H9 (cell line): ENCODE results near the gene LRRC30. TPM values are rescaled to one million over a fixed set of nuclear protein-coding genes. Genes with fewer than 3 reads are reported as not detected.

Experiments
- DNase-seq: peaks from one replicate; pipeline ENCODE4 v3.0.0-alpha.2; 2017
- H2AFZ ChIP-seq: one replicate; pipeline ENCODE4 v1.6.1; 2013; ENCODE audit warnings: mild to moderate bottlenecking, low read length, control low read depth, moderate library complexity
- H2AK5ac ChIP-seq: 2 replicates; pipeline ENCODE4 v1.6.1; 2013; ENCODE audit warnings: low read length, control low read depth, mixed read lengths; ENCODE audit not compliant: insufficient read length
- H2BK120ac ChIP-seq: one replicate; pipeline ENCODE4 v1.6.1; 2013; ENCODE audit warnings: low read depth, mild to moderate bottlenecking, low read length, control low read depth, inconsistent platforms; ENCODE audit not compliant: poor library complexity, severe bottlenecking
- H2BK12ac ChIP-seq: 2 replicates; pipeline ENCODE4 v1.6.1; 2013; ENCODE audit warnings: low read length, control low read depth, mixed read lengths, low read depth; ENCODE audit not compliant: insufficient read length
- H2BK15ac ChIP-seq: 2 replicates; pipeline ENCODE4 v1.6.1; 2013; ENCODE audit warnings: low read depth, low read length, control low read depth
- H2BK20ac ChIP-seq: one replicate; pipeline ENCODE4 v1.6.1; 2013; ENCODE audit warnings: low read depth, mild to moderate bottlenecking, low read length, control low read depth, inconsistent platforms; ENCODE audit not compliant: poor library complexity, severe bottlenecking
- H2BK5ac ChIP-seq: 2 replicates; pipeline ENCODE4 v1.6.1; 2013; ENCODE audit warnings: low read length, control low read depth, mixed read lengths; ENCODE audit not compliant: insufficient read length
- H3K14ac ChIP-seq: 2 replicates; pipeline ENCODE4 v1.6.1; 2013; ENCODE audit warnings: low read length, control low read depth; ENCODE audit not compliant: insufficient read depth
- H3K18ac ChIP-seq: 2 replicates; pipeline ENCODE4 v1.6.1; 2013; ENCODE audit warnings: low read depth, mild to moderate bottlenecking, mixed read lengths, low read length, control low read depth; ENCODE audit not compliant: insufficient read length
- H3K23ac ChIP-seq: 2 replicates; pipeline ENCODE4 v1.6.1; 2013; ENCODE audit warnings: low read length, control low read depth, mixed read lengths, low read depth; ENCODE audit not compliant: insufficient read length
- H3K23me2 ChIP-seq: 2 replicates; pipeline ENCODE4 v1.6.1; 2013; ENCODE audit warnings: low read depth, mild to moderate bottlenecking, mixed read lengths, low read length, control low read depth; ENCODE audit not compliant: insufficient read length, poor library complexity, severe bottlenecking
- H3K27ac ChIP-seq: 2 replicates; pipeline ENCODE4 v1.5.1; 2013; ENCODE audit warnings: low read length, control low read depth, mixed read lengths, low read depth; ENCODE audit not compliant: insufficient read length
- H3K27me3 ChIP-seq: 2 replicates; pipeline ENCODE4 v1.6.1; 2013; ENCODE audit warnings: low read length, control low read depth, inconsistent platforms; ENCODE audit not compliant: insufficient read depth
- H3K4ac ChIP-seq: 2 replicates; pipeline ENCODE4 v1.6.1; 2013; ENCODE audit warnings: low read depth, mild to moderate bottlenecking, control low read depth, inconsistent platforms, low read length, moderate library complexity
- H3K4me1 ChIP-seq: 2 replicates; pipeline ENCODE4 v1.6.1; 2013; ENCODE audit warnings: low read length, control low read depth, inconsistent platforms; ENCODE audit not compliant: insufficient read depth
- H3K4me2 ChIP-seq: 2 replicates; pipeline ENCODE4 v1.6.1; 2013; ENCODE audit warnings: low read length, control low read depth, mixed read lengths; ENCODE audit not compliant: insufficient read length, insufficient read depth
- H3K56ac ChIP-seq: 2 replicates; pipeline ENCODE4 v1.6.1; 2013; ENCODE audit warnings: low read depth, mild to moderate bottlenecking, mixed read lengths, low read length, control low read depth; ENCODE audit not compliant: insufficient read length
- H3K79me1 ChIP-seq: 2 replicates; pipeline ENCODE4 v1.6.1; 2013; ENCODE audit warnings: low read depth, mild to moderate bottlenecking, moderate library complexity, low read length, control low read depth, inconsistent platforms; ENCODE audit not compliant: insufficient read depth, poor library complexity, severe bottlenecking
- H3K79me2 ChIP-seq: 2 replicates; pipeline ENCODE4 v1.6.1; 2013; ENCODE audit warnings: low read length, control low read depth, inconsistent platforms; ENCODE audit not compliant: insufficient read depth
- H3K9ac ChIP-seq: 2 replicates; pipeline ENCODE4 v1.6.1; 2013; ENCODE audit warnings: low read length, control low read depth, mixed read lengths; ENCODE audit not compliant: insufficient read length; ENCODE audit errors: extremely low read depth
- H3K9me3 ChIP-seq: one replicate; pipeline ENCODE4 v1.6.1; 2013; ENCODE audit warnings: low read depth, low read length, inconsistent platforms; ENCODE audit not compliant: control insufficient read depth
- H3T11ph ChIP-seq: one replicate; pipeline ENCODE4 v1.6.1; 2013; ENCODE audit warnings: mild to moderate bottlenecking, low read length, control low read depth, inconsistent platforms
- H4K20me1 ChIP-seq: one replicate; pipeline ENCODE4 v1.6.1; 2013; ENCODE audit not compliant: control insufficient read depth, insufficient read length, insufficient read depth
- H4K5ac ChIP-seq: 2 replicates; pipeline ENCODE4 v1.6.1; 2013; ENCODE audit warnings: low read depth, mild to moderate bottlenecking, mixed read lengths, low read length, control low read depth; ENCODE audit not compliant: insufficient read length
- H4K8ac ChIP-seq: replicated peaks from 2 replicates; pipeline ENCODE4 v1.6.1; 2013; ENCODE audit warnings: low read length, control low read depth, mixed read lengths, low read depth; ENCODE audit not compliant: insufficient read length
- H4K91ac ChIP-seq: 2 replicates; pipeline ENCODE4 v1.6.1; 2013; ENCODE audit warnings: low read depth, mild to moderate bottlenecking, moderate library complexity, mixed read lengths, low read length, control low read depth; ENCODE audit not compliant: insufficient read length
- H3K27ac Mint-ChIP-seq, 3 experiments: 2 replicates in 2 of 3; 3 replicates in 1 of 3; pipeline ENCODE4 v1.8.0; 2020 to 2021; ENCODE audit warnings: mixed read lengths in 3 of 3, mild to moderate bottlenecking in 1 of 3, moderate library complexity in 1 of 3
- H3K27me3 Mint-ChIP-seq: 2 replicates; pipeline ENCODE4 v1.8.0; 2021; ENCODE audit warnings: low read depth, mild to moderate bottlenecking, moderate library complexity, mixed read lengths
- H3K36me3 Mint-ChIP-seq, 3 experiments: 2 replicates in 2 of 3; 3 replicates in 1 of 3; pipeline ENCODE4 v1.8.0; 2020 to 2021; ENCODE audit warnings: low read depth in 3 of 3, mixed read lengths in 3 of 3; ENCODE audit not compliant: insufficient read depth in 1 of 3
- H3K4me1 Mint-ChIP-seq, 2 experiments: 2 replicates each; pipeline ENCODE4 v1.8.0; 2020; ENCODE audit warnings: mixed read lengths in 2 of 2
- H3K4me3 Mint-ChIP-seq, 2 experiments: 2 replicates in 1 of 2; 3 replicates in 1 of 2; pipeline ENCODE4 v1.8.0; 2020 to 2021; ENCODE audit warnings: mild to moderate bottlenecking in 2 of 2, mixed read lengths in 2 of 2, moderate library complexity in 1 of 2
- H3K9me3 Mint-ChIP-seq, 2 experiments: 2 replicates in 1 of 2; 3 replicates in 1 of 2; pipeline ENCODE4 v1.8.0; 2020; ENCODE audit warnings: mild to moderate bottlenecking in 2 of 2, mixed read lengths in 2 of 2, moderate library complexity in 1 of 2
- WGBS: extraction: QIAGEN DNeasy Blood & Tissue Kit; methylation state at CpG from one replicate; pipeline ENCODE4 v1.1.7; 2013; ENCODE audit warnings: missing lambda C conversion rate, low lambda C conversion rate, mixed read lengths; ENCODE audit not compliant: insufficient read length; ENCODE audit errors: extremely low coverage; 5-methylcytosine and 5-hydroxymethylcytosine counted together
- total RNA-seq: library from RNA; stranded (reverse); gene quantifications from 2 replicates; pipeline ENCODE4 v1.2.1, GENCODE V29; 2021
- TF ChIP-seq, protein P1 (sequence below): fragments of 200-600 bp; sonication (generic); conservative IDR thresholded peaks from 3 replicates; pipeline ENCODE4 v1.8.0; 2021; ENCODE audit warnings: antibody characterized with exemption, mild to moderate bottlenecking

Gene LRRC30
- total RNA-seq, 1 experiment from 2014 or later: not detected

DNA sequence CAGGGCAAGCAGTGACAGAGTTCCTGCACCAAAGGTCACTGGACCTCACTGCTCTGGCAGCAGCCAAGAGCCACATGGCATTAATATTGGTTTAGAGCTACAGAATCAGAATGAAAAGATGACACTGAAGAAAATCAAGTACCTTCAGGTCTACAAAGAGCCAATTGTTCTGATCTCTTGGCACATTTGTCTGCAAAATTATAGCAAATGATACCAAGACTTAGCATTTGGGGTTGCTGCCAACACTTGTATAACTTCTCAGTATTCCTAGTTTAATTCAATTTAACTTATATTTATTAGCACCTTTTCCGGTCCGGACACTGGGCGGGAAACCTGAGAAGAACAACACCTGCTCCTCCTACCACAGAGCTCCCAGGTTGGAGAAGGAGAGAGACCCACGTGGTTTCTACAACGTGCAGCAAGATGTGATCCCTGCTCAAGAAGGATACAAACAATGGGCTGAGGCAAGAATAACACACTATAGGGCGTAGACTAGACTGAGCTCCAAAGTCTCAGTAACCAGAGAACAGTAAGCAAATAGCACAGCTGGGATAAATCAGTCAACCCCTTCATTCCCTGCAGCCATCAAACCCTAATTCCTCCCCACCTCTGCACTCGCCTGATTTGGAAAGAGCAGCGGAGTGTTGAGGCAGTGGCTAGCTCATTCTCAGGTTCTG is 2.4 kb downstream of the LRRC30 start:
- TF ChIP-seq, protein P1, sequence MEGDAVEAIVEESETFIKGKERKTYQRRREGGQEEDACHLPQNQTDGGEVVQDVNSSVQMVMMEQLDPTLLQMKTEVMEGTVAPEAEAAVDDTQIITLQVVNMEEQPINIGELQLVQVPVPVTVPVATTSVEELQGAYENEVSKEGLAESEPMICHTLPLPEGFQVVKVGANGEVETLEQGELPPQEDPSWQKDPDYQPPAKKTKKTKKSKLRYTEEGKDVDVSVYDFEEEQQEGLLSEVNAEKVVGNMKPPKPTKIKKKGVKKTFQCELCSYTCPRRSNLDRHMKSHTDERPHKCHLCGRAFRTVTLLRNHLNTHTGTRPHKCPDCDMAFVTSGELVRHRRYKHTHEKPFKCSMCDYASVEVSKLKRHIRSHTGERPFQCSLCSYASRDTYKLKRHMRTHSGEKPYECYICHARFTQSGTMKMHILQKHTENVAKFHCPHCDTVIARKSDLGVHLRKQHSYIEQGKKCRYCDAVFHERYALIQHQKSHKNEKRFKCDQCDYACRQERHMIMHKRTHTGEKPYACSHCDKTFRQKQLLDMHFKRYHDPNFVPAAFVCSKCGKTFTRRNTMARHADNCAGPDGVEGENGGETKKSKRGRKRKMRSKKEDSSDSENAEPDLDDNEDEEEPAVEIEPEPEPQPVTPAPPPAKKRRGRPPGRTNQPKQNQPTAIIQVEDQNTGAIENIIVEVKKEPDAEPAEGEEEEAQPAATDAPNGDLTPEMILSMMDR: no peak
- Histone ChIP-seq H3K27ac (no peak overlapping the region), H2AFZ (no peak overlapping the region), H3K27me3 (no peaks in the 10 kb centered on the region), H3T11ph (no peak overlapping the region), H2BK20ac (no peak overlapping the region), H2BK120ac (no peak overlapping the region), H3K9ac (no peak overlapping the region), H3K18ac (no peak overlapping the region), H3K4me1 (no peaks in the 10 kb centered on the region), H3K9me3 (no peaks in the 10 kb centered on the region), H3K4me2 (no peak overlapping the region), H3K56ac (no peak overlapping the region), H2BK15ac (no peak overlapping the region), H4K91ac (no peak overlapping the region), H3K79me2 (no peaks in the 10 kb centered on the region), H2BK5ac (no peak overlapping the region), H3K79me1 (no peaks in the 10 kb centered on the region), H4K5ac (no peak overlapping the region), H2AK5ac (no peak overlapping the region), H3K23ac (no peak overlapping the region), H4K8ac (no peak overlapping the region), H4K20me1 (no peaks in the 10 kb centered on the region), H3K23me2 (no peaks in the 10 kb centered on the region), H2BK12ac (no peak overlapping the region), H3K4ac (no peak overlapping the region), H3K14ac (no peak overlapping the region)
- Mint-ChIP-seq H3K27ac (no peak overlapping the region), H3K27me3 (no peaks in the 10 kb centered on the region; the same call in none of the 2 replicates), H3K4me1 (0 out of 4 replicates have a peak, but pooled peaks cover 0 to 2% of the 10 kb centered on the region in 2 experiments), H3K4me3 (no peak overlapping the region), H3K9me3 (no peaks in the 10 kb centered on the region), H3K36me3 (no peaks in the 10 kb centered on the region)
- whole genome bisulfite sequencing: no CpG with 5 or more reads among the region's 8 CpGs
- DNase-seq: no peak
